SK-N-SH (cell line): ENCODE results near the gene PDE4C. TPM values are rescaled to one million over a fixed set of nuclear protein-coding genes. Genes with fewer than 3 reads are reported as not detected.

Experiments used
- CTCF ChIA-PET: fragments of 300-600, 350-600 bp; formaldehyde crosslinking; extraction: SDS; loops from one replicate; lab custom pipeline; 2021; lab: Yijun Ruan, JAX
- POLR2A ChIA-PET: fragments of 350-600 bp; sonication (Branson Sonifier 250); formaldehyde crosslinking; extraction: SDS; loops from one replicate; lab custom pipeline; 2020; ENCODE audit warnings: antibody characterized with exemption, inconsistent platforms; lab: Yijun Ruan, JAX
- DNase-seq: peaks from one replicate; pipeline ENCODE4 v3.0.0; 2012
- H2AFZ ChIP-seq: fragments of 200-600 bp; sonication (generic); 2 replicates; pipeline ENCODE4 v1.8.1; 2016; ENCODE audit warnings: antibody characterized with exemption, mild to moderate bottlenecking, low read depth
- H3F3A ChIP-seq: fragments of 200-600 bp; sonication (generic); replicated peaks from 2 replicates; pipeline ENCODE3; 2016; ENCODE audit warnings: antibody characterized with exemption, mild to moderate bottlenecking; ENCODE audit not compliant: insufficient read depth
- H3K27ac ChIP-seq, 2 experiments: fragments of 200-500 bp in 1 of 2; fragments of 200-600 bp in 1 of 2; sonication (Bioruptor generic) in 1 of 2; sonication (generic), shearing (Covaris generic) in 1 of 2; 2 replicates each; pipeline versions ENCODE4 v1.5.1 to v1.6.1; 2014 to 2016; ENCODE audit warnings: low read depth in 2 of 2, inconsistent platforms in 1 of 2, low read length in 1 of 2, mild to moderate bottlenecking in 1 of 2, mixed read lengths in 1 of 2
- H3K27me3 ChIP-seq: fragments of 200-600 bp; sonication (generic), shearing (Covaris generic); 2 replicates; pipeline ENCODE4 v1.6.1; 2016; ENCODE audit warnings: mixed run types; ENCODE audit not compliant: insufficient read depth
- H3K36me3 ChIP-seq, 2 experiments: fragments of 200-500 bp in 1 of 2; fragments of 200-600 bp in 1 of 2; sonication (Bioruptor generic) in 1 of 2; sonication (generic) in 1 of 2; replicated peaks in 1 of 2; 2 replicates each; pipeline versions ENCODE3 to v1.5.1; 2014 to 2016; ENCODE audit warnings: low read length in 1 of 2, mild to moderate bottlenecking in 1 of 2; ENCODE audit not compliant: insufficient read depth in 2 of 2, control insufficient read depth in 1 of 2
- H3K4me1 ChIP-seq, 2 experiments: fragments of 200-500 bp in 1 of 2; fragments of 200-600 bp in 1 of 2; sonication (Bioruptor generic) in 1 of 2; sonication (generic), shearing (Covaris generic) in 1 of 2; 2 replicates each; pipeline versions ENCODE4 v1.5.1 to v1.6.1; 2014 to 2016; ENCODE audit warnings: low read depth in 1 of 2, low read length in 1 of 2, mixed run types in 1 of 2; ENCODE audit not compliant: insufficient read depth in 2 of 2, control insufficient read depth in 1 of 2
- H3K4me2 ChIP-seq: fragments of 200-600 bp; sonication (generic), shearing (Covaris generic); 2 replicates; pipeline ENCODE4 v1.6.1; 2017; ENCODE audit warnings: mixed run types
- H3K4me3 ChIP-seq, 2 experiments: fragments of 200-500 bp in 1 of 2; fragments of 200-600 bp in 1 of 2; sonication (Bioruptor generic) in 1 of 2; sonication (generic), shearing (Covaris generic) in 1 of 2; 2 replicates each; pipeline versions ENCODE4 v1.5.1 to v1.8.1; 2014 to 2016; ENCODE audit warnings: low read depth in 2 of 2, inconsistent platforms in 1 of 2, low read length in 1 of 2, mild to moderate bottlenecking in 1 of 2, mixed read lengths in 1 of 2, moderate library complexity in 1 of 2
- H3K79me2 ChIP-seq: fragments of 200-600 bp; sonication (generic); 2 replicates; pipeline ENCODE4 v1.8.1; 2017; ENCODE audit warnings: mild to moderate bottlenecking; ENCODE audit not compliant: insufficient read depth
- H3K9ac ChIP-seq: fragments of 200-600 bp; sonication (generic); 2 replicates; pipeline ENCODE4 v1.6.1; 2017; ENCODE audit warnings: mixed run types
- H3K9me2 ChIP-seq: fragments of 200-600 bp; sonication (generic); 2 replicates; pipeline ENCODE4 v1.6.1; 2017; ENCODE audit warnings: mixed run types
- H3K9me3 ChIP-seq: fragments of 200-600 bp; sonication (generic); 2 replicates; pipeline ENCODE4 v1.6.1; 2017; ENCODE audit warnings: mixed run types, mild to moderate bottlenecking, moderate library complexity
- H4K20me1 ChIP-seq: fragments of 200-600 bp; sonication (generic); 2 replicates; pipeline ENCODE4 v1.6.1; 2017; ENCODE audit warnings: mild to moderate bottlenecking, mixed run types; ENCODE audit not compliant: insufficient read depth
- ELF1 ChIP-seq: IDR thresholded peaks from 2 replicates; pipeline ENCODE4 v1.4.0; 2012
- EZH2phosphoT487 ChIP-seq: fragments of 200-600 bp; sonication (generic); IDR thresholded peaks from 2 replicates; pipeline ENCODE4 v1.6.1; 2017; ENCODE audit warnings: low read depth, mixed run types, mild to moderate bottlenecking, antibody characterized with exemption, moderate library complexity, borderline replicate concordance
- FOSL2 ChIP-seq: IDR thresholded peaks from 2 replicates; pipeline ENCODE4 v1.4.0; 2012; ENCODE audit warnings: low read depth, mild to moderate bottlenecking, moderate library complexity, borderline replicate concordance
- FOXJ3 ChIP-seq: sonication (generic); formaldehyde crosslinking; IDR thresholded peaks from 2 replicates; pipeline ENCODE4 v1.5.1; 2020; ENCODE audit warnings: mild to moderate bottlenecking, missing genetic modification reagents
- FOXM1 ChIP-seq: IDR thresholded peaks from 2 replicates; pipeline ENCODE4 v1.4.0; 2012; ENCODE audit warnings: low read depth, mild to moderate bottlenecking
- GABPA ChIP-seq: IDR thresholded peaks from 2 replicates; pipeline ENCODE4 v1.4.0; 2012; ENCODE audit warnings: low read depth, mild to moderate bottlenecking
- MXI1 ChIP-seq: IDR thresholded peaks from 2 replicates; pipeline ENCODE4 v1.6.1; 2012; ENCODE audit warnings: mild to moderate bottlenecking, low read depth, low read length, improper control_type of control experiment
- NRF1 ChIP-seq: IDR thresholded peaks from 2 replicates; pipeline ENCODE4 v1.6.1; 2012; ENCODE audit warnings: low read depth, mild to moderate bottlenecking, low read length
- POLR2AphosphoS5 ChIP-seq: IDR thresholded peaks from 2 replicates; pipeline ENCODE4 v1.6.1; 2012; ENCODE audit warnings: low read depth, low read length
- RAD21 ChIP-seq: IDR thresholded peaks from 2 replicates; pipeline ENCODE4 v1.6.1; 2012; ENCODE audit warnings: mild to moderate bottlenecking, low read length
- RCOR1 ChIP-seq: fragments of 150-350 bp; IDR thresholded peaks from 2 replicates; pipeline ENCODE4 v1.6.1; 2017; ENCODE audit warnings: antibody characterized with exemption, low read length
- RFX5 ChIP-seq: IDR thresholded peaks from 2 replicates; pipeline ENCODE4 v1.6.1; 2012; ENCODE audit warnings: mild to moderate bottlenecking, improper control_type of control experiment, low read length
- SIN3A ChIP-seq: IDR thresholded peaks from 2 replicates; pipeline ENCODE4 v1.6.1; 2012; ENCODE audit warnings: low read depth, mild to moderate bottlenecking, low read length, moderate library complexity, borderline replicate concordance
- SMC3 ChIP-seq: IDR thresholded peaks from 2 replicates; pipeline ENCODE4 v1.6.1; 2012; ENCODE audit warnings: low read depth, low read length, improper control_type of control experiment
- USF2 ChIP-seq: fragments of 150-350 bp; IDR thresholded peaks from 2 replicates; pipeline ENCODE4 v1.6.1; 2017; ENCODE audit warnings: antibody characterized with exemption, low read length, low read depth, borderline replicate concordance
- YY1 ChIP-seq: IDR thresholded peaks from 2 replicates; pipeline ENCODE4 v1.4.0; 2012; ENCODE audit warnings: low read depth, mild to moderate bottlenecking
- WGBS: methylation state at CpG from one replicate; pipeline ENCODE4 v1.1.6; 2017; ENCODE audit warnings: low lambda C conversion rate; 5-methylcytosine and 5-hydroxymethylcytosine counted together
- polyA plus RNA-seq, 3 experiments: library from polyadenylated mRNA; depleted of rRNA; stranded (reverse); fragments of >200 nt; gene quantifications; 2 replicates each; pipeline ENCODE4 v1.2.3, GENCODE V29; 2012
- TF ChIP-seq, protein P1 (sequence below): fragments of 150-350 bp; IDR thresholded peaks from 2 replicates; pipeline ENCODE4 v1.6.1; 2016; ENCODE audit warnings: mild to moderate bottlenecking, low read depth, low read length
- TF ChIP-seq, protein P2 (sequence below): IDR thresholded peaks from 2 replicates; pipeline ENCODE4; 2012
- TF ChIP-seq, protein P3 (sequence below): IDR thresholded peaks from 2 replicates; pipeline ENCODE4 v1.4.0; 2012; ENCODE audit warnings: low read depth, borderline replicate concordance
- TF ChIP-seq, protein P4 (sequence below): IDR thresholded peaks from 2 replicates; pipeline ENCODE4 v1.4.0; 2012; ENCODE audit warnings: low read depth

The PDE4C gene
- polyA plus RNA-seq, 1 of the 3 experiments (the other 2 are of a cell fraction): 0.36 TPM

GRCh38 chr19:18216789-18217188, 9.4 kb downstream of the PDE4C start (continued):
- TF ChIP-seq POLR2AphosphoS5 (no peak), EZH2phosphoT487 (no peak), FOXM1 (no peak)
- TF ChIP-seq, all 33 proteins: peak for 0

DNA sequence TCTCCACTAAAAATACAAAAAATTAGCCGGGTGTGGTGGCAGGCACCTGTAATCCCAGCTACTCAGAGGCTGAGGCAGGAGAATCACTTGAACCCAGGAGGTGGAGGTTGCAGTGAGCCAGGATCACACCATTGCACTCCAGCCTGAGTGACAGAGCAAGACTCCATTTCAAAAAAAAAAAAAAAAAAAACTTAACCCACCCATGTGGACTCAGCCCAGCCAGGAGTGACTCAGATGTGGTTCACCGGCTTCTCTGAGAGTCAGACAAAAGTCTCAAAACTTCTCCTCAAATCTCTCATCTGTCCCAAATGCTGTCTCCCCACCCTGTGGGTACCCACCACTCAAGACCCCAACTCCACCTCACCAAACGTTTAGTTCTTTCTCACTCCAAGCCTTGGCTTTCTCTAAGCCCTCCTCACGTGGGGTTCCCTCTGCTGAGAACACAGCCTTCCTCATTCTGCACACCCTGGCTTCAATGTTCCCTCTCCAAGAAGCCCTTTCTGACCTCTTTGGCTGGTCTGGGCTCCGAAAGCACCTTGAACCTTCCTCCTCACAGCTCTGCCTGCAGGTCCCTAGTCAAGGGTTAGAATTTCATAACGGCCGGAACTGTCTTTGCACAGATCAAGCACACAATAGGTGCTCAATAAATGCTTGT, 11.3 kb downstream of the PDE4C start:
- ChIA-PET CTCF (interaction anchor here (2.7 kb wide), 1 partner anchor 37 kb away, joined by 8 read pairs; no protein-coding TSS in a partner anchor), POLR2A (no interaction called here)
- Histone ChIP-seq H3K36me3 (no peaks in the 10 kb centered on the region), H3K27ac (no peak overlapping the region), H3K4me3 (no peak overlapping the region), H3F3A (no peaks in the 10 kb centered on the region), H3K79me2 (no peaks in the 10 kb centered on the region), H3K4me2 (no peak overlapping the region), H2AFZ (0 out of 2 replicates have a peak overlapping the region, but pooled peaks have one; percentile 4), H4K20me1 (no peaks in the 10 kb centered on the region), H3K9me2 (no peaks in the 10 kb centered on the region), H3K4me1 (no peaks in the 10 kb centered on the region), H3K9ac (no peak overlapping the region), H3K27me3 (no peaks in the 10 kb centered on the region), H3K9me3 (no peaks in the 10 kb centered on the region)
- 59% methylated on average over 7 of the region's 7 CpGs for WGBS
- TF ChIP-seq, protein P1, sequence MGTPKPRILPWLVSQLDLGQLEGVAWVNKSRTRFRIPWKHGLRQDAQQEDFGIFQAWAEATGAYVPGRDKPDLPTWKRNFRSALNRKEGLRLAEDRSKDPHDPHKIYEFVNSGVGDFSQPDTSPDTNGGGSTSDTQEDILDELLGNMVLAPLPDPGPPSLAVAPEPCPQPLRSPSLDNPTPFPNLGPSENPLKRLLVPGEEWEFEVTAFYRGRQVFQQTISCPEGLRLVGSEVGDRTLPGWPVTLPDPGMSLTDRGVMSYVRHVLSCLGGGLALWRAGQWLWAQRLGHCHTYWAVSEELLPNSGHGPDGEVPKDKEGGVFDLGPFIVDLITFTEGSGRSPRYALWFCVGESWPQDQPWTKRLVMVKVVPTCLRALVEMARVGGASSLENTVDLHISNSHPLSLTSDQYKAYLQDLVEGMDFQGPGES: no peak
- TF ChIP-seq, protein P2, sequence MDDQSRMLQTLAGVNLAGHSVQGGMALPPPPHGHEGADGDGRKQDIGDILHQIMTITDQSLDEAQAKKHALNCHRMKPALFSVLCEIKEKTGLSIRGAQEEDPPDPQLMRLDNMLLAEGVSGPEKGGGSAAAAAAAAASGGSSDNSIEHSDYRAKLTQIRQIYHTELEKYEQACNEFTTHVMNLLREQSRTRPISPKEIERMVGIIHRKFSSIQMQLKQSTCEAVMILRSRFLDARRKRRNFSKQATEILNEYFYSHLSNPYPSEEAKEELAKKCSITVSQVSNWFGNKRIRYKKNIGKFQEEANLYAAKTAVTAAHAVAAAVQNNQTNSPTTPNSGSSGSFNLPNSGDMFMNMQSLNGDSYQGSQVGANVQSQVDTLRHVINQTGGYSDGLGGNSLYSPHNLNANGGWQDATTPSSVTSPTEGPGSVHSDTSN: peak; percentile 29; the same call in 1 of the 2 replicates
- TF ChIP-seq ELF1 (no peak), USF2 (no peak), NRF1 (no peak), RCOR1 (no peak)
- DNase-seq: no peak

DNA sequence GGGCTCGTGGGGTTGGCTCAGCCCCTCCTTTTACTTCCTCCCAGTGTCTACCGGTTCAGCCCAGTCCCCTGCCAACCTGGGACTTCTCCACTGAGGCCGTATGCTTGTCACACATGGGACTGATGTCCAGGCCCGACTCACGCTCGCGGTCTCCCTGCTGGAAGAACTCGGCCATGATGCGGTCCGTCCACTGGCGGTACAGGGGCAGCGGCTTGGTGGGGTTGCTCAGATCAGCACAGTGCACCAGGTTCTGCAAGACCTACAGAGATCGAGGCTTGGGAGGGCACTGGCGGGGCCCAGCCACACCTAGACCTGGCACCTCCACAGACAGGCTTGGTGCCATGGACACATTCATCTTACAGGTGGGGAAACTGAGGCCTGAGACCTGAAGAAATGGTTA, 14.6 kb downstream of the PDE4C start:
- Histone ChIP-seq H2AFZ (no peak overlapping the region), H3K9me3 (no peaks in the 10 kb centered on the region), H3K36me3 (no peaks in the 10 kb centered on the region), H3K9me2 (no peaks in the 10 kb centered on the region), H3K9ac (no peak overlapping the region), H3K4me3 (no peak overlapping the region), H3K27me3 (no peaks in the 10 kb centered on the region), H3K27ac (no peak overlapping the region), H3K4me2 (no peak overlapping the region), H3F3A (no peaks in the 10 kb centered on the region), H4K20me1 (no peaks in the 10 kb centered on the region), H3K79me2 (no peaks in the 10 kb centered on the region), H3K4me1 (peaks cover 0 to 3% of the 10 kb centered on the region in 2 experiments; a peak in 1 of 4 replicates)
- CTCF ChIA-PET: interaction anchor here (2.6 kb wide), 1 partner anchor 40 kb away, joined by 11 read pairs; no protein-coding TSS in a partner anchor
- DNase-seq: no peak
- WGBS: 69% methylated on average over 11 of the region's 14 CpGs
- POLR2A ChIA-PET: interaction anchor here (0.6 kb wide), 1 partner anchor 81 kb away, joined by 4 read pairs; no protein-coding TSS in a partner anchor
- no peak for TF ChIP-seq SIN3A
- TF ChIP-seq POLR2AphosphoS5: no peak
- TF ChIP-seq GABPA: no peak
- TF ChIP-seq, protein P3, sequence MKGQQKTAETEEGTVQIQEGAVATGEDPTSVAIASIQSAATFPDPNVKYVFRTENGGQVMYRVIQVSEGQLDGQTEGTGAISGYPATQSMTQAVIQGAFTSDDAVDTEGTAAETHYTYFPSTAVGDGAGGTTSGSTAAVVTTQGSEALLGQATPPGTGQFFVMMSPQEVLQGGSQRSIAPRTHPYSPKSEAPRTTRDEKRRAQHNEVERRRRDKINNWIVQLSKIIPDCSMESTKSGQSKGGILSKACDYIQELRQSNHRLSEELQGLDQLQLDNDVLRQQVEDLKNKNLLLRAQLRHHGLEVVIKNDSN: no peak
- TF ChIP-seq RFX5: no peak
- no peak for TF ChIP-seq RCOR1
- TF ChIP-seq, protein P2: no peak
- TF ChIP-seq, protein P4, sequence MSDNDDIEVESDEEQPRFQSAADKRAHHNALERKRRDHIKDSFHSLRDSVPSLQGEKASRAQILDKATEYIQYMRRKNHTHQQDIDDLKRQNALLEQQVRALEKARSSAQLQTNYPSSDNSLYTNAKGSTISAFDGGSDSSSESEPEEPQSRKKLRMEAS: no peak
- TF ChIP-seq EZH2phosphoT487: no peak
- no peak for TF ChIP-seq RAD21
- no peak for TF ChIP-seq FOSL2
- no peak for TF ChIP-seq ELF1
- TF ChIP-seq MXI1: no peak
- no peak for TF ChIP-seq YY1
- TF ChIP-seq FOXJ3 (CRISPR knock-in tag): no peak
- TF ChIP-seq SMC3: no peak
